ENCODE results near the gene EIF4E.
"Not testable (repeated sequence)": the region's sequence is repeated elsewhere in the genome, so short reads cannot be mapped to it uniquely, and the experiment has no call there.

EIF4E gene

GRCh38 chr4:98928505-98929340 is at the start of gene EIF4E:
Gene EIF4E (minus strand): TSS chr4:98929133. CDS start chr4:98929112, 21 bp downstream.
- DNase-seq (ENCODE audit: low read depth), result peak; percentile 98

GRCh38 chr4:98977557-98977956 is 48.6 kb upstream of the EIF4E start:
- no peak for DNase-seq (ENCODE audit: low read depth)

- no peak for DNase-seq (ENCODE audit: low read depth)
These were observed 47.8 kb upstream of the EIF4E start for GRCh38 chr4:98976716-98977115.

GRCh38 chr4:98969878-98970785 is 41.2 kb upstream of the EIF4E start:
- no peak for DNase-seq (ENCODE audit: low read depth)

- no peak for DNase-seq (ENCODE audit: low read depth)
These were observed 38.9 kb upstream of the EIF4E start for GRCh38 chr4:98967786-98968329.

- no peak for DNase-seq (ENCODE audit: low read depth)
These were observed 38.0 kb upstream of the EIF4E start for GRCh38 chr4:98966926-98967325.

GRCh38 chr4:98963538-98964433 is 34.9 kb upstream of the EIF4E start:
- DNase-seq (ENCODE audit: low read depth), result no peak

- DNase-seq (ENCODE audit: low read depth), result no peak
These were observed 32.8 kb upstream of the EIF4E start for GRCh38 chr4:98961770-98962169.

- DNase-seq (ENCODE audit: low read depth), result no peak
These were observed 30.5 kb upstream of the EIF4E start for GRCh38 chr4:98959411-98959810.

GRCh38 chr4:98958065-98958464 is 29.1 kb upstream of the EIF4E start:
- DNase-seq (ENCODE audit: low read depth), result no peak

- no peak for DNase-seq (ENCODE audit: low read depth)
These were observed 26.3 kb upstream of the EIF4E start for GRCh38 chr4:98955229-98955628.

- DNase-seq (ENCODE audit: low read depth), result no peak
These were observed 22.8 kb upstream of the EIF4E start for GRCh38 chr4:98951710-98952109.

GRCh38 chr4:98950925-98951324 is 22.0 kb upstream of the EIF4E start:
- DNase-seq (ENCODE audit: low read depth), result no peak

- no peak for DNase-seq (ENCODE audit: low read depth)
These were observed 17.4 kb upstream of the EIF4E start for GRCh38 chr4:98946359-98946758.

- no peak for DNase-seq (ENCODE audit: low read depth)
These were observed 16.4 kb upstream of the EIF4E start for GRCh38 chr4:98945297-98945850.

GRCh38 chr4:98939892-98940298 is 11.0 kb upstream of the EIF4E start:
- DNase-seq (ENCODE audit: low read depth), result peak; percentile 60

- no peak for DNase-seq (ENCODE audit: low read depth)
These were observed 10.5 kb upstream of the EIF4E start for GRCh38 chr4:98939438-98939837.

- no peak for DNase-seq (ENCODE audit: low read depth)
These were observed 9.2 kb upstream of the EIF4E start for GRCh38 chr4:98937986-98938720.

GRCh38 chr4:98935633-98936032 is 6.7 kb upstream of the EIF4E start:
- no peak for DNase-seq (ENCODE audit: low read depth)

GRCh38 chr4:98934851-98935250 is 5.9 kb upstream of the EIF4E start:
- DNase-seq (ENCODE audit: low read depth), result not testable (repeated sequence)

- DNase-seq (ENCODE audit: low read depth), result no peak
These were observed 3.6 kb upstream of the EIF4E start for GRCh38 chr4:98932539-98932938.
